NCI-H1694 treated with DMSO at 0.1 percent for 48 hours (cell line): ENCODE data around the gene TOB1.
"Not testable (repeated sequence)": the region's sequence is repeated elsewhere in the genome, so short reads cannot be mapped to it uniquely, and the experiment has no call there.

Source experiments
- DNase-seq: peaks from one replicate; lab custom pipeline; 2025; lab: John Stamatoyannopoulos, UW

TOB1 gene

DNA sequence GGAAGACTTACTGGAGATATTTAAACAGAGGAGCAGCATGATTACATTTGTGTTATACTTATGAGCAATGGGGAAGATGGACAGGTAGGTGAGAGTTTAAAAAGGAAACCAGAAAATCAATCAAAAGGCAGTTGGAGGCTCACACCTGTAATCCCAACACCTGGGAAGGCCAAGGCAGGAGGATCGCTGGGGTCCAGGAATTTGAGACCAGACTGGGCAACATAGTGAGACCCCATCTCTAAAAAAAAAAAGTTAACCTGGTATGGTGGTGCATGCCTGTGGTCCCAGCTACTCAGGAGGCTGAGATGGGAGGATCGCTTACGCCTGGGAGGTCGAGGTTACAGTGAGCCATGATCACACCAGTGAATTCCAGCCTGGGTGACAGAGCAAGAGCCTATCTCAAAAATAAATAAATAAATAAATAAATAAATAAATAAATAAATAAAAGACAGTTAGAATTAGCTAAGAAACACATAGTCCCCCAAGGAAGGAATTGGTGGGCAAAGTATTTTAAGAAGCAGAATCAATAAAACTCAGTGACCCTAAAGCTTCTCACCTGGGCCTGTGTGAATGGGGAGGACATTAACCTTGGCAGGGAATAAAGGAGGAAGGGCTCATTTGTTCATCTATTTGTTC lies 32.3 kb upstream of the TOB1 start:
- no peak for DNase-seq

DNA sequence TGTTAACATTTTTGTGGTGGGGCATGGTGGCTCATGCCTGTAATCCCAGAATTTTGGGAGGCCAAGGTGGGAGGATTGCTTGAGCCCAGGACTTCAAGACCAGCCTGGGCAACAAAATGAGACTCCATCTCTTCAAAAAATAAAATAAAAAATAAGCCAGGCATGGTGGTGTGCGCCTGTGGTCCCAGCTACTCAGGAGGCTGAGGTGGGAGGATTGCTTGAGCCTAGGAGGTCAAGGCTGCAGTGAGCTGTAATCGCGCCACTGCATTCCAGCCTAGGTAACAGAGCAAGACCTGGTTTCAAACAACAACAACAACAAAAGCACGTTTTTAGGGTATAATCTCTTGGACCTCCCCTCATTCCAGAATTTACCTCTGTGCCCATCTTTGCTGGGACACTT lies 28.4 kb upstream of the TOB1 start:
- DNase-seq, result not testable (repeated sequence)

DNA sequence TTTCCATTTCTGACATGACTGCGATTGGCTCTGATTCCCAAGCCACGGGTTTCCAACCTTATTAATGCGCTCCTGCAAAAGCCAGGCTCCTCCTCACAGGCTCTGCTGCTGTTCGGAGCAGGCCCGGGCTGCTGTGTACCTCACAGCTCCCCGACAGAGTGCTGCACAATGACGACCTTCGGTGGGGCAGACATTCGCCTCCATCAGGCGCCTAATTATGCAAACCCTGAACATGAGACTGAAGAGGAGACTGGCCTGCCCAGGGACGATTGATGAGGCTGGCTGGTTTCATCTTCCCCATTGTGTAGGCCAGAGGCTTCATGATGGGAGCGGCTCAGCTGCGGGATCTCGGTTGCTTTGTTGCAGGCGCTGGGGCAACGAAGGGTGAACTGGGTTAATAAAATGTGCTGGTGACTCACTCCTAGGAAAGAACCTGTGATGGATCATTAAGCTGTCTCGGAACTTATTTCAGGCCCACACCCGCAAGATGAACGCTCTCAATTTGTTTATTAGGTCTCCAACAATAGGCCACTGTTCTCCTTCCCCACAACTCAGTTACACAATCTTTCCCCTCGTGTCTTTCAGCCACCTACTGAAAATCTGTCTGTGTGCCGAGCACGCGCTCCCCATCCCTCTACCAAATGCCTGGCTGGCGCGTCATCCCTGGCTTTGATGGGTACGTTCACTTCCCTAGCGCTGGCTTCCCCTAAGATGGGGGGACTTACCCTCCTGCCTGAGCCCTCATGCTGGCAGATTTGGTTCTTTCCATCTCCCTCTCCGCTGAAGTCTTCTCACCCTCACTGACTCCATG lies 27.2 kb upstream of the TOB1 start:
- no peak for DNase-seq

DNA sequence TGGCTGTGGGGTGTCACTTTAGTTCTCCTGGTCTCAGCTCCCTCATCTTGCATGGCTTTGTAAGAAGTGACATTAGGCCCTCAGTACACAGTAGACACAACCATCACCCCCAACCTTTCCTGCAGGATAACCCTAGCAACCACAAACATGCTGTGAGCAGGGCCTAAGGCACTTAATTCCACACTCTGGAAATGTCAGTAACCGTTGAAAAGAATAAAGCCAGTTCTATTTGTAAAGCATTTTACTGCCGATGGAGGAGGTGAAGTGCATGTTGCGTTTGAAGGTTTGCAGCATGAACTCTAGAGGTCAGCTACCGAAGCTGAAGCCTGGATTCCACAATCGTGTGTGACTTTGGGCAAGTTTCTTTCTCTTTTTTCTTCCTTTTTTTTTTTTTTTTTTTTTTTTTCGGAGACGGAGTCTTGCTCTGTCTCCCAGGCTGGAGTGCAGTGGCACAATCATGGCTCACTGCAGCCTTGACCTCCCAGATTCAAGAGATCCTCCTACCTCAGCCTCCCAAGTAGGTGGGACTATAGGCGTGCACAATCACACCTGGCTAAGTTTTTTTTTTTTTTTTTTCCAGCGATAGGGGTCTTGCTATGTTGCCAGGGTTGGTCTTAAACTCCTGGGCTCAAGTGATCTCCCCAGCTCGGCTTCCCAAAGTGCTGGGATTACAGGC lies 26.1 kb upstream of the TOB1 start:
- DNase-seq, result no peak

DNA sequence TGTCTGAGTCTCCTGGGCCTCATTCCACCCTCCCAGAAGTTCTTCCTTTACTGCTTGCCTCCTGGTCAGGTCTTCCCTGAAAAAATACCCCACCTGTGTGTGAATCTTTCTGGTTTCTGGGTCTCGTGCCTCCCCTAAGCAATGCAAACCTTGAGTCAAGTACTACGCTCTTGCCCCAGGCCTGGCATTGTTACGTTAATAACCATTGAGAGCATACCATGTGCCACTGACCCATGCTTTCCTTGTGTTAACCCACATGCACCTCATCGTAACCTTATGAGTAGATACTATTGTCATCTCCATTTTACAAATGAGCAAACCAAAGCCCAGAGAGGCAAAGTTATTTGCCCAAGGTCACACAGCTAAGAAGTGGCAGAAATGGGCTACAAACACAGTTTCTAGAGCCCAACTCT lies 25.4 kb upstream of the TOB1 start:
- DNase-seq, result no peak

DNA sequence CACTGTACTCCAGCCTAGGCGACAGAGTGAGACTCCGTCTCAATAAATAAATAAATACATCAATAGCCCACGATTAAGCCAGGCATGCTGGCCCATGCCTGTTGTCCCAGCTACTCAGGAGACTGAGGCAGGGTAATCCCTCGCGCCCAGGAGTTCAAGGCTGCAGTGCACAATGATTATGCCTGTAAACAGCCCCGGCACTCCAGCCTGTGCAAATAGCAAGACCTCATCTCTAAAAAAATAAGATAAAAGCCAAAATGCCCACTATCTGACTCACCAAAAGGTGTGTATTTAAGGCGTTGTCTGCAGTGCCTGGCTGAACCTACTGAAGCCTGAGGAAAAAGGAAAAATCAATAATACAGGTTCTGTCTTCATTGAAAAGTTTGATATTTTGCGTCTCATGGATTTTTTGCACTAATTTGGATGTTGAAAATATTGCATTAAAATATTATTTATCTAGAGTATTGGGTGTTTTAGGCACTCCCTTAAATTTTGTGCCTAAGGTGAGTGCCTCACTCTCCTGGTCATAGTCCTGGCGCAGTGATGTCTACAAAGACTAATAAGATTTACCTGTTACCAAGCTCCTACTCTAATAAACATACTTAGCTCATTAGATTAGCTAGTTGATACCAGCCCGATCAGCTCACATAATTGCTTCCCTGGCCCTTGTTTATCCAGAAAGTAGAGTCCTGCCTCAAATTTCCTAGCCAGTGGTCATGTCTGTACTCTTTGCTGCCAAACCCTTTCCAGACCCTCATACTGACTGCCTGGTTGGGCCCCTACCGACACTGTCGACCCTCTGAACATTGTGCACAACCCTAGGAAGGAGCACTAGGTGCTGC lies 24.7 kb upstream of the TOB1 start:
- no peak for DNase-seq

DNA sequence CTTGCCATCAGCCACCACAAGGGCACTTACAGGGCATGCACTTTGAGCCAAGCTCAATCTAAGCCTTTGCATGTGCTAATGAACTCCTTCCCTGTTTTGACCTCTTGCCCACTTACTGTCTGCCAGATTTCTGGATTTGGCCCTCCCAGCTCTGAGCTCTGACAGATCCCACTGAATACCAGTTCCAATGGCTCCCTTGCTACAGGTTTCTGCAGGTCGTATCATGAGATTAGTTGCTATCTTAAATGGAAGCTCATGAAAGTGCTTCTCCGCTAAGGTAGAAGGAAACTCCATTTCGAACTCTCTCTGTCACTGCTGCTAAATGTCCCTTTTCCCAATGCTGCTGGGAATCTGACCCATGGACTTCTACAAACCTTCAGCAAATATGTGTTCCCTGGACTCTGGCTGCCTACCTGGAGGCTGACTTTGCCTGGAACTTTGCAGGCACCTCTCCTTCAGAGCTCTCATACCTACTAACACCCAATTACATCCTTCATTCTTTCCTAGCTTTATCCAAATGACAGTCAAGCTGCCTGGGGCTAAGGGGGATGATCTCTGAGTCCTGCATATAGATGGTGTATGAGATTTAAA lies 23.5 kb upstream of the TOB1 start:
- no peak for DNase-seq

DNA sequence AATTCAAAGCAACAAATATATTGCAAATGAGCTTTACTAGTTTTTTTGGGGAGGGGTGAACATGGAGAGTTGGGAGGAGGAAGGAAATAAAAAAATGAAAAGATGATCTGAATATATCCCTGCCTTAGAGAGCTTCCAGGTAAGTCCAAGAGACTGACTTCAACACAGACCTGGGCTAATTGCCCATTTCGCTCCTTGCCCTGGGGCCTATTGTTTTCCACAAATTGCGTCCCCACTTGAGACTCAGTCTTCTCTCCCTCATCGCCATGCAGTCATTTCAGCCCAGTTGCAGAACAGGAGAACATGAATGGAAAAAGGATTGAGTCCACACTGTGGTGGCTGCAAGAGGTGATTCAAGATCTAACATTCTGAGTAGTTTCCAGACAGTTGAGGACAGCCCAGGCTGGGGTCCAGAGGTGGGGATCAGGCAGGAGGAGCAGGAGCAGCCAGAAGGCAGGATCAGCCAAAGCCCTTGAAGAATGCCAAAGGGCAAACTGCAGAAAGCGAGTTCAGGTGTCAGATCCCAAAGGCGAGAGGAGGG lies 21.6 kb upstream of the TOB1 start:
- no peak for DNase-seq

DNA sequence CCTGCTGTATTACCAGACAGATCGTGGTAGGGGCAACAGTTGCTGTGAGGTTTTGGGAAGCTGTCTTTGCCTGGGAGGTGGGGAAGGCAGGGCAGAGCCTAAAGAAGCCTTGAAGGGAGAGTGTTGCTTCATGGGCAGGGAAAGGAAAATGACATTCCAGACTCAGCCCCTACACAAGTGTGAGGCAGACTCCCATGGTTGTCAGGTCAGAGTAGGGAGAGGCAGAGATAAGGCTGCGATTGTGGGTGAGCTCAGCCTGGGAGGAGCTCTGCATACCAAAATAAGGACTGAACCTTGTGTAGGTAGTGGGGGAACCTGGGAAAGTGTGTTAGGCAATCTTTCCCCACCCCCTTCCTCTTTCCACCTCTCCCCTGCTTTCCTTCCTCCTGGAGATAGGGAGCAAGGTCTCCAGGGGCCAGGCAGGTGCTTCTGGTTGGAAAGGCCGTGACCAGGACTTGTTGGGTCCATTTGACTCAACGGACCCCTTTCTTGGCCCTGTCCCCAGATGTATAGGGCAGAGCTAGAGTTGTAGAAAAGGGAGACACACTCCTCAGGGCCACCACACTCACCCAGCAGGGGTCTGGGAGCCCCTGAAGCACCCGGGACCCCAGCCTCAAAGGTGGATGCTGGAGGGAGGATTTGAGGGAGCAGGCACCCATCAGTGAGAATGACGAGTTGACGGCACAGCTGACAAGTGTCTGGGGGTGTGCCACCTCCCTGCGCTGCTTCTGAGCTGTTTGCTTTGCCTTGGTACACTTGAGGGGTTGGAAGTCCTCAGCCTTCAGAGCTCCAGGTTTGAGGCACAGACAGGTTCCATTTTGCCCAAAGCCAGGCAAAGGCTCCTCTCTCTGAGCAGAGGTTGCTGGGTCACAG lies 18.5 kb upstream of the TOB1 start:
- DNase-seq, result no peak

DNA sequence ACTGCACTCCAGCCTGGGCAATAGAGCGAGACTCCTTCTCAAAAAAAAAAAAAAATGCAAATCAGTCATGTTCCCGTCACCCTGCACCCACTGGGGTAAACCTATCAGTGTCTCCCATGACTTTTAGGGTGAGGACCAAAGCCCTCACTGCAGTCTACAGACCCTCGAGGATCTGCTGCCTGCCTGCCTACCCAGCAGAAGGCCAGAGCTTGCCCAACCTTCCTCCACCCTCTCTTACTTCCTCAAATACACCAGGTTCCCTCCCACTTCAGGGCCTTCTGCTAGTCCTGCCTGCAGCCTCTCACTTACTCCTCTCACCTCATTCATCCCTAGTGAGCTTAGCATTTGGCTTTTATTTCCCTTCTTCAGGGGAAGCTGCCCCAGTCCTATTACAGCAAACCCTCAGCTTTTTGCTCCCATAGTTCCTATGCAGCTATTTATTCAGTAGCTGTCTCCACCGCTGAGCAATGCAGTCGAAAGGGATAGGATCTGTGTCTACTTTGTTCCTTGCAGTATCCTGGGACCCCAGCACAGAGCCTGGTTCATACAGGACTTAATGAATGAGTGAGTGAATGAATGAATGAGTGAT lies 17.8 kb upstream of the TOB1 start:
- DNase-seq, result no peak

DNA sequence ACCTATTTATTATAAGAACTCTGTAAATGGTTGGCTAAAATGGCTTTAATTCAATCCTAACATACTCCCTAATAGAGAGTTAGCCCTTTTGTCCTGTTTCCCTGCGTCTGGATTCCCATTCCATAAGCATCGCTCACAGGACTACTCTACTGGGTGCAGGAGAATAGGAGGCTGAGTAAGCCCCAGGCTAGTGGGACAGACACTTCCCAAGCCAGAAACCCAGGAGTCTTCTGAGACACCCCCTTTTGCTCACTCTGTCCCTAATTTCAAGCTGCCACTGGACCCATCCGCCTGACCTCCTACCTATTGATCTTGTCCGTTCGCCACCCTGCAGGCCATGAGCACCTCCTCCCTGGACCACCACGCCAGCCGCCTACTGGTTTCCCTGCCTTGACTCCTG lies 16.7 kb upstream of the TOB1 start:
- DNase-seq, result no peak

DNA sequence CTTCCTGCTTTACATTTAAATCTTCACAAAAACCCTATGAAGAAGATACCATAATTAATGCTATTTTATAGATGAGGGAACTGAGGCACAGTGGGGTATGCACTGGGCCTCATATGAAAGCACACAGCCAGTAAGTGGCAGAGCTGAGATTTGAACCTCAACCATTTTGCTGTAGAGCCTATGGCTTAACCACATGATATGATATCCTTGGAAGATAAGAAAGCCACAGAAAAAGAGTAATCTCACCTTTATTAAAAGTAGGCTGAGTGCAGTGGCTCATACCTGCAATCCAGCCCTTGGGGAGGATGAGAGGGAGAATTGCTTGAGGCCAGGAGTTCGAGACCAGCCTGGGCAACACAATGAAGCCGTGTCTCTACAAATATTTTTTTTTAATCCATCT lies 15.0 kb upstream of the TOB1 start:
- no peak for DNase-seq

DNA sequence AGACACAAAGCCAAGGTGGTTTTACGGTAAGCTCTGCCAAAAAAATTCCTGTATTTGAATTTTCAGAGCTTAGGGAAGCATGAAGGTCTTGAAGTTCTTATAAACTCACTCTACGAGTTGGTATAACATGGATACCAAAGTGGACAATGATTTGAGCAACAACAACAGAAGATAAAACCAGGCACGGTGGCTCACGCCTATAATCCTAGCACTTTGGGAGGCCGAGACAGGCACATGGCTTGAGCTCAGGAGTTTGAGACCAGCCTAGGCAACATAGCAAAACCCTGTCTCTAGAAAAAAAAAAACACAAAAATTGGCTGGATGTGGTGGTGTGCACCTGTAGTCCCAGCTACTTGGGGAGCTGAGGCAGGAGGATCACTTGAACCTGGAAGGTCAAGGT lies 12.9 kb upstream of the TOB1 start:
- no peak for DNase-seq

DNA sequence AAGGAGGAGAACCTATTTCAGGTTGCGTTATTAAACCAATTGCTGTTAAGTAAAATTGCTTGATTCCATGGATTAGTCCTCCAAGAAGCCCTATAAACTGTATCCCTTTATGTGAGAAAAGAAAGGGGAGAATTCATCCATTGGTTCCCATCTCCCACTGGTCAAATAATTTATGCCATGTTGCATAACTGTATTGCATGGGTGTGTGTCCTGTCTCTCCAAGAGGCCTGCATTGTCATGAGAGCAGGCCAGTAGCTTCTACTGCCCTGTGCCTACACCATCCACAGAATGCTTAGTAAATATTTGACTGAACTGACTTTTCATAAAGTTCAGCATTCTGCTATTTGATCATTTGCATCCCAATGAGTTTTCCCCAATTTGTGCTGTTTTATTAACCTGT lies 11.7 kb upstream of the TOB1 start:
- DNase-seq, result no peak

DNA sequence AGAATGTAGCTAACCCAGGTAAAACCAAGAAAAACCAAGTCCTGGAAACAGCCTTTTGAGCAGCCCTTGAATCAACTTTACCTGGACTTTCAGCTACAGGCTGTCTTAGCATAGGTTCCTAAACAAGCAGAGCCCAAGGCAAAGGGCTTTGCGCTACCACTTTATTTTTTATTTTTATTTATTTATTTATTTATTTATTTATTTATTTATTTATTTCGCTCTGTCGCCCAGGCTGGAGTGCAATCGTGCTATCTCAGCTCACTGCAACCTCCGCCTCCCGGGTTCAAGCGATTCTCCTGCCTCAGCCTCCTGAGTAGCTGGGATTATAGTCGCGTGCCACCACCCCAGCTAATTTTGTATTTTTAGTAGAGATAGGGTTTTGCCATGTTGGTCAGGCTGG lies 10.9 kb upstream of the TOB1 start:
- not testable (repeated sequence) for DNase-seq

DNA sequence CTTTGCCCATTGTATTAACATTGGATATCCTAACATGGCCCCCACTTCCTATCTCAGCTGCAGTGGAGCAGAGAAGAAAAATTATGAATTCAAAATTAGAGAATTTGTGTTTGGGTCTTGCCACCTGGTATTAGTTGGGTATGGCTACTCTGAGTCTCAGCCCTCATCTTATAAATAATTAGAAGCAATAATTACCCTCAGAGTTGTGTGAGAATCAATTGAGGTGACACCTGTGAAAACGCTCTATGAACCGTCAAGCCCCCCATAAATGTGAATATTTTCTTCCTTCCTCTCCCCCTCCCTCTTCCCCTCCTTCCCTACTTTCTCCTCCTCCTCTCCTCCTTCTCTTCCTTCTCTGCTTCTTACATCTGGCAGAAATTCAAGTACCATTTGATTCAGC lies 8.9 kb upstream of the TOB1 start:
- no peak for DNase-seq

DNA sequence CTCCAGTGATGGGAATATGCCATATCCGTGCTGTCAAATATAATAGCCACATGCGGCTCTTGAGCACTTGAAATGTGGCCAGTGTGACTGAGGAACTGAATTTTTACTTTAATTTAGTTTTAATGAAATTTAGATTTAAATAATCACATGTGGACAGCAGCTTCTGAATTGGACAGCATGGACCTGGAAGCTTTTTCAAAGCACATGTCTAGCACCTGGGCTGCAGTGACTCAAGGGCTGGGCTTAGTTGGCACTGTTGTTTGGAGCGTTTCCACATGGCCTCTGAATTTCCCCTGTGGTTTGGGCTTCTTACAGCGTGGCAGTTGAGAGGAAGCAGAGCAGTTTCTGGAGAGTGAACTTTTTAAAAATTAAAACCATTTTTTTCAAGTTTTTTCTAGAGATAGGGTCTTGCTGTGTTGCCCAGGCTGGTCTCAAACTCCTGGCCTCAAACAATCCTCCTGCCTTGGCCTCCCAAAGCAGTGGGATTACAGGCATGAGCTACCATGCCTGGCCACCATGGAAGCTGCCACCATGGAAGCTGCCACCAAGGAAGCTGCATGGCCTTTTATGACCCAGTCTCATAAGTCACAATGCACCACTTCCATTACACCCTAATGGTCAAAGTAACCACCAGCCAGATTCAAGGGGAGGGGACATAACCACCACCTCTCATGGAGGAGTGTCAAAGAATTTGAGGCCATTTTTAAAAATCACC lies 6.7 kb upstream of the TOB1 start:
- no peak for DNase-seq

DNA sequence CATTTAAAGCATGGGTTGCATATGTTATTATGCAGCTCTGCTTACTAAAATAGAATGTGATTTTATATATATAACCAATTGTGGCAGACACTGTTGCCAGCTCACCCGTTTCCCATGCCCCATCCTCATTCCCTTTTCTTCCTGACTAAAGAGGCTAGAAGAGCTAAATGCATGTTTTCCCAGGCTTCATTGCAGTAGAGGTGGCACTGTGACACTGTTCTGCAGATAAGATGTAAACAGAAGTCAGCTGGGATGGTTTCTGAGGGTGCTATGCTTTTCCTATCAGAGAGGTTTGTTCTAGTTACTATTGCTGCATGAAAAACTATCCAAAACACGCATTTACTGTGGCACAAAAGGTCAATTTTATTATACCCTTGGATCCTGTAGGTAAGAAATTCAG lies 5.7 kb upstream of the TOB1 start:
- no peak for DNase-seq

DNA sequence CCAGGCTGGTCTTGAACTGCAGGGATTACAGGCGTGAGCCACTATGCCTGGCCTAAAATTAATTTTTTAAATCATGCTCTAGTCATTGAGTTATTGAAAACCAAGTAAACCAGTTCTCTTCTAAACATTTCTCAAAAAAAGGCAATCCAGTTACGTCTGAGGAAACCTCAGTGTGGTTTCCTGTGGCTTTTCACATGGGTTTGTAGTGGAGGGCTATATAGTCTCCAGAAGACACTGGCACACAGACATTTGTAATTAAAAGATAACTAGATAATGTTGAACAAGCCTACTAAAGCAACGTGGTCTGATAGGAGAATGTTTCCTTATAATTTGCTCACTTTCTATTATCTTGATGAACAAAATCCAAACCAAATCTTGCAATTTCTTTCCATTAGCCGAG lies 5.2 kb upstream of the TOB1 start:
- no peak for DNase-seq

DNA sequence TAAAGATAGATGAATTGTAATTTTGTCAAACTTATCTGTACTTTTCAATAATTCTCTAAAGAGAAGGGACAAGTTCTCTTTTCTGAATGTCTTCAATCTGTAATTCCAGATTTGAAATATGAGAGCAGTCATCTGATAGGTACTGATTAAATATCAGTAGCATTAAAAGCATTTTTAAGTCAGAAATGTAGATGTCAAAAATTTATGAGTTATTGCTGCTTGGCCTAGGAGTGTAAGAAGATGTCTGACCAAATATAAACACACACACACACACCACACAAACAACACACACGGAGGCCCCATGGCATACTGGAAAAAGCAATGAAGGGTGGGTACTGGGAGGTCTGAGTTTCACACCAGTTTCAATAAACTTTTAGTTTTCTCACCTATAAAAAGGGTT lies 2.4 kb upstream of the TOB1 start:
- DNase-seq, result no peak
